Common myeloid progenitor, CD34-positive (primary cell): ENCODE data around the gene PFKP.

ENCODE experiments used
- CTCF ChIA-PET: fragments of 350-600 bp; sonication (Branson Sonifier 250); formaldehyde crosslinking; loops from one replicate; lab custom pipeline; 2021; ENCODE audit warnings: antibody characterized with exemption; lab: Charles Lee
- POLR2A ChIA-PET: fragments of 350-600 bp; sonication (Branson Sonifier 250); formaldehyde crosslinking; loops from one replicate; lab custom pipeline; 2021; ENCODE audit warnings: antibody characterized with exemption; lab: Charles Lee
- DNase-seq, 3 donors: peaks; one replicate each; pipeline versions ENCODE4 v3.0.0 to v3.0.0-alpha.2; 2013
- H3K27ac ChIP-seq, 2 experiments: 1 replicate in 1 of 2; 2 replicates in 1 of 2; pipeline ENCODE4 v1.7.0; 2013; ENCODE audit warnings: inconsistent platforms in 2 of 2, low read length in 2 of 2, mild to moderate bottlenecking in 2 of 2, low read depth in 1 of 2, moderate library complexity in 1 of 2; ENCODE audit not compliant: severe bottlenecking in 2 of 2, insufficient read depth in 1 of 2, poor library complexity in 1 of 2
- H3K27me3 ChIP-seq, 5 experiments: replicated peaks in 2 of 5; 1 replicate in 3 of 5; 2 replicates in 2 of 5; pipeline versions ENCODE4 v1.6.1 to v1.7.0; 2013; ENCODE audit warnings: low read length in 4 of 5, mild to moderate bottlenecking in 2 of 5, moderate library complexity in 2 of 5, inconsistent platforms in 1 of 5; ENCODE audit not compliant: insufficient read depth in 5 of 5, control insufficient read depth in 4 of 5
- H3K36me3 ChIP-seq, 4 experiments: 1 replicate in 2 of 4; 2 replicates in 2 of 4; pipeline versions ENCODE4 v1.6.1 to v1.7.0; 2013; ENCODE audit warnings: low read length in 3 of 4, control low read depth in 1 of 4, mild to moderate bottlenecking in 1 of 4; ENCODE audit not compliant: control insufficient read depth in 4 of 4, insufficient read depth in 4 of 4
- H3K4me1 ChIP-seq, 4 experiments: 1 replicate in 3 of 4; 2 replicates in 1 of 4; pipeline versions ENCODE4 v1.6.1 to v1.7.1; 2013; ENCODE audit warnings: low read length in 3 of 4, mild to moderate bottlenecking in 3 of 4, control low read depth in 1 of 4, inconsistent platforms in 1 of 4, moderate library complexity in 1 of 4; ENCODE audit not compliant: control insufficient read depth in 4 of 4, insufficient read depth in 4 of 4; ENCODE audit errors: control extremely low read depth in 1 of 4
- H3K4me3 ChIP-seq, 7 experiments: 1 replicate in 4 of 7; 2 replicates in 3 of 7; pipeline versions ENCODE4 v1.5.1 to v1.7.0; 2013; ENCODE audit warnings: mild to moderate bottlenecking in 7 of 7, low read length in 6 of 7, moderate library complexity in 6 of 7, inconsistent platforms in 2 of 7, low read depth in 2 of 7, control low read depth in 1 of 7; ENCODE audit not compliant: insufficient read depth in 4 of 7, control insufficient read depth in 1 of 7; ENCODE audit errors: extremely low read depth in 1 of 7
- H3K9me3 ChIP-seq, 5 experiments: 1 replicate in 4 of 5; 2 replicates in 1 of 5; pipeline versions ENCODE4 v1.6.1 to v1.7.1; 2013; ENCODE audit warnings: low read length in 4 of 5, mild to moderate bottlenecking in 2 of 5, inconsistent platforms in 1 of 5, low read depth in 1 of 5, moderate library complexity in 1 of 5; ENCODE audit not compliant: control insufficient read depth in 4 of 5, insufficient read depth in 2 of 5; ENCODE audit errors: control extremely low read depth in 1 of 5
- WGBS: methylation state at CpG from one replicate; pipeline ENCODE4 v1.1.5; 2013; ENCODE audit not compliant: insufficient coverage; 5-methylcytosine and 5-hydroxymethylcytosine counted together

PFKP gene

DNA sequence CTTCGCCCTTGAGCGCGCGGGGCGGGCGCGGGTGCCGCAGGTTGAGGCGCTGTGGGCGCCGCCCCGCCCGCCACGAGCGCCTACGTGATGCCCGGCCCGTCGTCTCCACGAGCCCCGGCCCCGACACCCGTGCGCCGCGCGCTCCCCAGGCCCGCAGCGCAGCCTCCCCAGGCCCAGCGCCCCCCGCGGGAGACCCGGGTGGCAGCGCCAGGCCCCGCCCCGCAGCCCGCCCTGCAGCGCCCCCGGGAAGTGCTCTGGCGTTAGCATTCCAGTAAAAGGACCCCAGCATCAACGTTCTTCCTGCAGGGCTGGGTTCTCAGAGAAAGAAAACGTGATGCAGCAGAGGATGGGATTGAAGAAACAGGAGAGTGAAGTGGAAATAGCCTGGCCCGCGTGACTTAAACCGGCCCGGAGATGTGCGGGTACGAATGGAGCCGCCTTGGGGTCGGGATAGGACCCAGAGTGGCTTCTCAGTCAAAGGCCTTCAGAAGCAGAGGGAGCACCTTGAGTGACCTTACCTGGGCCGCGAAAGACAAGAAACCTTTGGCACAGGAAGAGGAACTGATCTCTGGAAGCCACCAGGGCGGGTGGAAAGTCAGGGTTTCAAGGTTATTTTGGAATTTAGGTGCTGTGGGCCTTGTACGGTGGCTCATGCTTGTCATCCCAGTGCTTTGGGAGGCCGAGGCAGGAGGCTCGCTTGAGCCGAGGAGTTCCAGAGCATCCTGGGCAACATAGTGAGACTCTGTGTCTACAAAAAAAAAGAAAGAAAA lies 1.8 kb downstream of the PFKP start:
- ChIA-PET POLR2A (interaction anchor here (0.6 to 2.3 kb wide), 4 partner anchors 12 to 103 kb away, joined by 3 to 6 read pairs (median 3); partner anchors contain the start of gene PITRM1), CTCF (interaction anchor here (1.4 to 2.7 kb wide), 3 partner anchors 24 to 26 kb away, joined by 3 to 7 read pairs (median 6); no protein-coding TSS in a partner anchor)
- Histone ChIP-seq H3K4me1 (peaks cover 0 to 46% (median 32%) of the 10 kb centered on the region in 4 experiments), H3K27ac (peak overlapping the region; percentile 25 to 46), H3K4me3 (peak overlapping the region; percentile 56 to 92 (median 85)), H3K27me3 (peaks cover 0 to 19% (median 9%) of the 10 kb centered on the region in 5 experiments), H3K9me3 (no peaks in the 10 kb centered on the region), H3K36me3 (peaks cover 0 to 35% (median 7%) of the 10 kb centered on the region in 4 experiments)
- DNase-seq: peak in 2 of 3 donors; percentile 20 to 44
- 28% methylated on average over 37 of the region's 57 CpGs for WGBS

DNA sequence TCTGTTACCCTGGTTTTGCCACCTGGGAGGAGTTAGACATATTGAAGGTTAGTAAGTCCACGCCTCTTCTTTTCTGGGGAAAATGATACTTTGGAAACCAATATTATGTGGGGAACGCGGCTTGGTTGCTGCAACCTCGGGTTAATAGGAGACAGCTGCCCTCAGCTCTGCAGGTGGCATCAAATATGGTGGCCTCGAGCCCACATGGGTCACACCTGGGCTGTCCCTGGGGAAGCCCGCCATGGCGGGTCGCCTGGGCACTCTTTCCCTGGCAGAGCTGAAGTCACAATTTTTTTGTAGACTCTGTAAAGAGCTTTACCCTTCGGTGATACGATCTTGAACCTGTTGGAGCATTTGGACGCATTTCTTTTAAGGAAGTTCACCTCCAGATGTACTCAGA lies 2.5 kb downstream of the PFKP start:
- CTCF ChIA-PET: interaction anchor here (1.5 to 2.7 kb wide), 4 partner anchors 11 to 50 kb away, joined by 4 to 7 read pairs (median 5); no protein-coding TSS in a partner anchor
- H3K36me3 ChIP-seq: peaks cover 0 to 37% (median 8%) of the 10 kb centered on the region in 4 experiments
- 95% methylated on average over 8 of the region's 11 CpGs for WGBS

DNA sequence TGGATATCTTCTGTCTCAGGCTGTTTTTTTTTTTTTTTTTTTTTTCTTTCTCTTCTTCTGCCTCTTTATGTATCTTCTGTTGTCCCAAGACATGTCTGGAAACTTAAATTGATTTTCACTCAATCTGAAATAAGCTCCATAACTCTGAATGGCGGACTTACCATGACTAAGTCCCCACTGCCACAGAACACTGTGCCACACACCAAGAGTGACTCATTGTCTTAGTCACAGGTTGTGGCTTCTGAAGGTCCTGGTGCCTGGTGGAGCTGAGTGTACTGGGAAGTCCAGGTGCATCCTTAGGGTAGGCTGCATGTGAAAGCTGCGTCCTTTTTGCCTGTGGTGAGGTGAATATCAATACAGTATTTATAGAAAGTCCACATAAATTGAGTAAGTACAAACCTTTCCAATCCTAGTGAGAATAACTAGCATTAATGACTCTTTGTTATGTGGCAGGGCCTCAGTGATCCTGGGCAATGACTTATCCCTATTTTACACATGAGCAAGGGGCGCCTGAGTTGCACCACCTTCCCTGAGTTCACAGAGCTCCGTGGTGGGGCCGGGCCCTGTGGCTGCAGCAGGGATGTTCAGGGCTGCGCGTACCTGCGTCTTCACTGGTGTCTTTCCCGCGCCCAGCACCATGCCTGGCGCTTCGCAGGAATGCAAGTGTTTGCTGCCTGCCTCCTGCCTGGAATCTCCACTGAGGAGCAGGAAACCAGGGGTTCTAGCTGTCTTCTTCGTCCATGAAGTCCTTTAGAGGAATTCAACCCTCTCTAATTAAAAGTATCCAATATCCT lies 4.3 kb downstream of the PFKP start:
- DNase-seq: peak; percentile 88 to 98 (median 97)
- WGBS: 94% methylated on average over 11 of the region's 13 CpGs
- H3K9me3 ChIP-seq: no peaks in the 10 kb centered on the region
- peak overlapping the region in 1 of 7 experiments; percentile 46 for H3K4me3 ChIP-seq
- peaks cover 0 to 49% (median 12%) of the 10 kb centered on the region in 4 experiments for H3K36me3 ChIP-seq
- CTCF ChIA-PET: interaction anchor here (1.0 to 2.7 kb wide), 4 partner anchors 9 to 28 kb away, joined by 3 to 7 read pairs (median 4); no protein-coding TSS in a partner anchor
- POLR2A ChIA-PET: interaction anchor here (1.2 to 1.4 kb wide), 2 partner anchors 9 to 24 kb away, joined by 3 to 5 read pairs; no protein-coding TSS in a partner anchor
- H3K4me1 ChIP-seq: peaks cover 0 to 42% (median 28%) of the 10 kb centered on the region in 4 experiments
- H3K27ac ChIP-seq: peak overlapping the region; percentile 20 to 67
- H3K27me3 ChIP-seq: peaks cover 0 to 4% (median 2%) of the 10 kb centered on the region in 5 experiments

More for the DNA sequence above, 2.5 kb downstream of the PFKP start:
- no peak for DNase-seq
- Histone ChIP-seq H3K4me1 (peaks cover 0 to 46% (median 32%) of the 10 kb centered on the region in 4 experiments), H3K9me3 (no peaks in the 10 kb centered on the region), H3K27me3 (peaks cover 0 to 15% (median 6%) of the 10 kb centered on the region in 5 experiments), H3K27ac (peak overlapping the region in 1 of 2 experiments; percentile 46), H3K4me3 (peak overlapping the region in 1 of 7 experiments; percentile 87)
- POLR2A ChIA-PET: interaction anchor here (0.6 kb wide), 1 partner anchor 23 kb away, joined by 3 read pairs; no protein-coding TSS in a partner anchor

DNA sequence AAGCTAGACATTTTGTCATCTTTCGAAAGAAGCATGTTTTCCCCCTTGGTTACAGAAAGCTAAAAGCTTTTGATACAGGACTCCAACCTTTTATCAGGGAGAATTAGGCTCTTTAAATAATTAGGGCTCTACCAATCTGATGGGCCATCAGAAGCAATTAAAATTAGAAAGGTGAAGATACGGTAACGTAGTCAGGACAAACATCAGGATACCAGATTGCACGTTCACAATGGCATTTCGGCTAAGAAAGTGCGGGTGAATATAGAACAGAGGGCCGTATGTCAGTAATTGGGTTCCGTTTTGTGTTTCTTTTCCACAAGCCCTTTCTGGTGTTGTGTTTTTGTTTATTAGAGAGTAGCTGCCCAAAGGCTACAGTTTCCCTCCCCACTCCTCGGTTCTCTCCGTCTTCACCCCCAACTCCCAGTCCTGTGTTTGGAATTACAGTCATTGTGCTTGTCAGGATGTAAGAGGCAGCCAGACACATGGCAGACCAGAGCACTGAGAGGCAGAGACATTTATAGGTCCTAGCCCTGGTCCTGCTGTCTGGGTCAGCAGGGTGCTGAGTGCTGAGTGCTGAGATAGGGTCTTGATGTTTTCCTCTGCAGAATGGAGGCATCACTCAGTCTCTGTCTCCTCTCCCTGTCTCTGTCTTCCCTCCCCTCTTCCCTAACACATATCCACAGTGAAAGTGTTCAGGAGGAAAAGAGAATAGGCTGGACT lies 5.5 kb downstream of the PFKP start:
- no peak for DNase-seq
- Histone ChIP-seq H3K9me3 (no peaks in the 10 kb centered on the region), H3K4me1 (peaks cover 0 to 35% (median 23%) of the 10 kb centered on the region in 4 experiments), H3K27ac (no peak overlapping the region), H3K36me3 (peaks cover 0 to 51% (median 12%) of the 10 kb centered on the region in 4 experiments), H3K27me3 (no peaks in the 10 kb centered on the region), H3K4me3 (no peak overlapping the region)
- ChIA-PET CTCF (no interaction called here), POLR2A (interaction anchor here (1.4 kb wide), 1 partner anchor 8 kb away, joined by 3 read pairs; no protein-coding TSS in a partner anchor)
- WGBS: 98% methylated on average over 8 of the region's 10 CpGs

DNA sequence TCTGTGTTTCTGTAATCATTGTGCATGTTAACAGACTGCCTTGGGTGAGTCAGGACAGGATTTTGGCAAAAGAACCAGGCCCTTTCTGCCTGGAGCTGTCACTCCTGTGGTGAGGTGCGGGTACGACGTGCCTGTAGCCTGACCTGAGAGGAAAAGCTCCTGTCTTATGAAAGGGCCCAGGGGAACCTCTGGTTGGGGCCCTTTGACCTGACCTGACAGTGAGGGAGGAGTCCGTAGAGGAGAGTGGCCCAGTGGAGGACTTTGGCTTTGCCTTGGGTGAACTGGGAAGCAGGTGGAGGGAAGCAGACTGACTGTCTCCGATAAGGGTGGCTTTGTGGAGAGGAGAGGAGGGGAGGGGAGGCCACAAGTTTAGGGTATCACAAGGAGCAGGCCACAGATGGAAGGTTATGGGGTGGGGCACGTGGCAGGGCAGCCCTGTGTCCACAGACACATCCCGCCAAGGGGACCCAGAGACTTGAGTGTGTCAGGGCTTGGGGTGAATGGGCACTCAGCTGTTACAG lies 6.9 kb downstream of the PFKP start:
- peaks cover 0 to 56% (median 15%) of the 10 kb centered on the region in 4 experiments for H3K36me3 ChIP-seq
- H3K4me1 ChIP-seq: peaks cover 0 to 30% (median 18%) of the 10 kb centered on the region in 4 experiments
- POLR2A ChIA-PET: no interaction called here
- H3K9me3 ChIP-seq: no peaks in the 10 kb centered on the region
- no peak overlapping the region for H3K4me3 ChIP-seq
- WGBS: 96% methylated on average over 7 of the region's 7 CpGs
- H3K27me3 ChIP-seq: no peaks in the 10 kb centered on the region
- DNase-seq: no peak
- peak overlapping the region in 1 of 2 experiments; percentile 22 for H3K27ac ChIP-seq
- CTCF ChIA-PET: no interaction called here

DNA sequence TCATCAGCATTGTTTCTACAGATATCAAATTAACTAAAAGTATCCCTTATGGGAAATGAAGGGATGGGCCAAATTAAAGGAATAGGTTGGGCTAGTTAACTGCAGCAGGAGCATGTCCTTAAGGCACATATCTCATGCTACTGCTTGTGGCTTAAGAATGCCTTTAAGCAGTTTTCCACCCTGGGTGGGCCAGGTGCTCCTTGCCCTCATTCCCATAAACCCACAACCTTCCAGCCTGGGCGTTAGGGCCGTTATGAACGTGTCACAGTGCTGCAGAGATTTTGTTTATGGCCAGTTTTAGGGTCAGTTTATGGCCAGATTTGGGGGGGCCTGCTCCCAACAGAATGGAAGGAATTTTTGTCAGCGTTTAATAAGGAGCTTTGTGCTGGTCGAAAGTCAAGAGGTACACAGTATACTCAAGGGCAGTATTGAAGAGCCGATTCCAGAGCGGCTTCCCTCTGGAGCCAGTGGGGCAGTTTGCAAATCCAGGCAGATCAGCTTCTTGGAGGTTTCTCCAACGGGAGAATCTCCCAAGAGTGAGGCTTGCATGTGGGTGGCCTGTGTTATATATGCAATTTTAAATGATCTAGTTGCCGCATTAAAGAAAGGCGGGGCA lies 7.7 kb downstream of the PFKP start:
- no peaks in the 10 kb centered on the region for H3K9me3 ChIP-seq
- WGBS: 97% methylated on average over 7 of the region's 10 CpGs
- POLR2A ChIA-PET: no interaction called here
- H3K36me3 ChIP-seq: peaks cover 0 to 56% (median 18%) of the 10 kb centered on the region in 4 experiments
- H3K27me3 ChIP-seq: no peaks in the 10 kb centered on the region
- H3K4me3 ChIP-seq: no peak overlapping the region
- H3K27ac ChIP-seq: no peak overlapping the region
- CTCF ChIA-PET: interaction anchor here (1.2 kb wide), 1 partner anchor 17 kb away, joined by 3 read pairs; no protein-coding TSS in a partner anchor
- DNase-seq: no peak
- H3K4me1 ChIP-seq: peaks cover 0 to 21% (median 10%) of the 10 kb centered on the region in 4 experiments
